ENCODE data around the gene GRID2.

The GRID2 gene

GRCh38 chr4:93127489-93127888 lies 823.7 kb downstream of the GRID2 start:
- Mint-ChIP-seq H3K27ac (no peak overlapping the region), H3K36me3 (no peaks in the 10 kb centered on the region), H3K4me3 (no peak overlapping the region), H3K4me1 (no peaks in the 10 kb centered on the region), H3K27me3 (no peaks in the 10 kb centered on the region), H3K9me3 (no peaks in the 10 kb centered on the region)
- no peak for ATAC-seq

GRCh38 chr4:93132631-93133030 lies 828.9 kb downstream of the GRID2 start:
- Mint-ChIP-seq H3K9me3 (no peaks in the 10 kb centered on the region), H3K36me3 (no peaks in the 10 kb centered on the region), H3K4me3 (no peak overlapping the region), H3K27ac (no peak overlapping the region), H3K27me3 (no peaks in the 10 kb centered on the region), H3K4me1 (no peaks in the 10 kb centered on the region)
- no peak for ATAC-seq

DNA sequence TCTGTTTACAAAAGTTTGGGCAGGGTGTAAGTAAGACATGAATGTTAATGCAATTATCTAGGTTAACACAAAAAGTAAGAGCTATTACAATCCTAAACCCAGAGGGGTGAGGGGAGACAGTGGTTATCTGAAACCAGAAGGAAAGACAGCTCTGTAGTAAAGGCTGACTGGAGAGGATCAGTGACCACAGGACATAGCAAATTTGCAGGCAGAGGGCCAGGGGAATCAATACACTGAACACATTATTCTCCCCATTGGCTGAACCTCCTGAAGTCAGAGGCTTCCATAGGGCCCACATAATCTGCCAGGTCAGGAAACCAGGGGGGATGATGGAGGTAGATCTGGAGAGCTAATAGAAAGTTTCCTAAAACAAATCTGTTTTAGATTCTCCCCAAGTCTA lies 835.4 kb downstream of the GRID2 start:
- ATAC-seq: no peak
- Mint-ChIP-seq H3K27ac (no peak overlapping the region), H3K4me1 (no peaks in the 10 kb centered on the region), H3K9me3 (no peaks in the 10 kb centered on the region), H3K27me3 (no peaks in the 10 kb centered on the region), H3K4me3 (no peak overlapping the region), H3K36me3 (no peaks in the 10 kb centered on the region)

DNA sequence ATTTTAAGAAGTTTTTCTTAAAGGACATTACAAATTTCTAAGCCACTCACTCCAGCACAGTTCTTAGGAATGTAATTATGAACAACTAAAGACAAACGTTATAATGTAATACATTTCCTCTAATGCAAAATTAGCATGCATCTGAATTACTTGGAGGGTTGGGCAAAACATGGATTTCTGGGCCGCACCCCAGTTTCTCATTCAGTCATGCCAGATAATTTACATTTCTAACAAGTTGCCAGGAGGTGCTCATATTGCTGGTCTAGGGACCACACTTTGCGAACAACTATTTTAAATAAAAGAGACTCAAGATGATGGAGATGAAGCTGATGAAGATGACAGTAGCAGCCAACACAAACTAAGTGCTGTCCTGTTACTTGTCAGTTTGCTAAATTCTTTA lies 840.1 kb downstream of the GRID2 start:
- peaks cover 2% of the 10 kb centered on the region for H3K9me3 Mint-ChIP-seq
- ATAC-seq: no peak
- no peaks in the 10 kb centered on the region for H3K36me3 Mint-ChIP-seq
- no peak overlapping the region for H3K27ac Mint-ChIP-seq
- H3K27me3 Mint-ChIP-seq: no peaks in the 10 kb centered on the region
- H3K4me1 Mint-ChIP-seq: no peaks in the 10 kb centered on the region
- no peak overlapping the region for H3K4me3 Mint-ChIP-seq

DNA sequence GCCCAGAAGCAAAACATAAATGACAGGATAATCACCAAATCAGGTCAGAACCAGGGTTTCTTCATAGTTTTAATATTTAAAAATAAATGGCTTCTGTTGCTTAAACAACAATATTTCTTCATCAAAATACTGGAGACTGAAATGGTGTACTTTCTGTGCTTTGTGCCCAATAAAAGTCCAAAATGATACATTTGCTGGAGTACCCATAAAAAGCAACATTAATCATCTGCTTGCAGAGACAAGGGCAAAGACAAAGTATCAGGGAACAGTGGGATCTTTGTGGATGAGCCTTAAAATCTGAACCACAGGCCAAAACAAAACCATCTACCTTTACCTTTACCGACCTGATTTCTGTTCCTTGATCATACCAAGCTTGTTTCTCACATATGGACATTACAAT lies 840.9 kb downstream of the GRID2 start:
- H3K9me3 Mint-ChIP-seq: peaks cover 2% of the 10 kb centered on the region
- ATAC-seq: no peak
- H3K27me3 Mint-ChIP-seq: no peaks in the 10 kb centered on the region
- no peak overlapping the region for H3K27ac Mint-ChIP-seq
- H3K4me3 Mint-ChIP-seq: no peak overlapping the region
- no peaks in the 10 kb centered on the region for H3K4me1 Mint-ChIP-seq
- no peaks in the 10 kb centered on the region for H3K36me3 Mint-ChIP-seq

DNA sequence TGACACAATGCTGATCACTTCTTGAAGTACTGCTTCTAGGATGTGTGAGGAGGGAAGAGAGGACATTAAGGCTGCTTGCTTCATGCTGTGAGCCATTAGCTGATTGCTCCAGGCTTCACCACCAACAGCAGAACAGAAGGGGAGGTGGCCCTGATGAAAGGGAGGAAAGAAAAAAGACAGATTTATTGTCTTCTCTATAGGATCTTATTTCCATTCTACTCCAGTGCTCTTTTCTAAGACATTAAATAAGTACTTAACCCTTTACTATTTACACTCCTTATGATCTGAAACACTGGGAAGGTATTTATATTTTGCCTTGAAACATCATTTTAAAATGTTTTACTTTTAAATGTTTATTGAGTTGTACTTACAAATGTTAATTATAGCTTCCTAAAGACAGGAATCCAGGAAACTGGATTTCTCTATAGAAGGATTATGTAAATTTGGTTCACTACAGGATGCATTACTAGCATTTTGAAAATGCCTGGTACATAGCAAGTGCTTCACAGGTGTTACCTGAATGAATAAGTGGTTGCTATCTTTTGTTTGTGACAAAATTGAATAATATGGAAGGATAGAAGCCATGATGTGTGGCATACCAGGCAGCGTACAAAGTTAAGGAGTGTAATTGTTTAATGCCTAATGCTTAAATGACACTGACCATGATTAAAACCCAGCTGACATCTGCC lies 843.9 kb downstream of the GRID2 start:
- Mint-ChIP-seq H3K9me3 (peaks cover 2% of the 10 kb centered on the region), H3K27ac (no peak overlapping the region), H3K4me1 (no peaks in the 10 kb centered on the region), H3K4me3 (no peak overlapping the region), H3K36me3 (no peaks in the 10 kb centered on the region), H3K27me3 (no peaks in the 10 kb centered on the region)
- ATAC-seq: no peak

DNA sequence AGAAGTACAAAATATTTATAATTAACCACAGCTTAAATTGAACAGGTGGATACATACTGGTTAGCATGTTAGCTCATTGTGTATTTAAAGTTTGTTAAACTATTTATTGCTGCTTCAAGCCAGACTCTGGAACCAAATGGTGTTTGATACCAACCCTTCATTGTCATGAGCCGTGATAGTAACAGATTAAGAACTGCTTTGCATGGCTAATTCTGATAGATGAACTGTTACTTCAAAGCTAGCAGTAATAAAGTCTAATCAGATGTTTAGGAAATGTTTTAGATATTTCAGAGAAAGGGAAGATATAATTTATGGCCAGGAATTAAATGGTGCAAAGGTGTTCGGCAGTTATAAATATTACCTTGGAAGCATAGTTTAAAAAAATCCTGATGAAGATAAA lies 848.7 kb downstream of the GRID2 start:
- H3K36me3 Mint-ChIP-seq: no peaks in the 10 kb centered on the region
- H3K27ac Mint-ChIP-seq: no peak overlapping the region
- H3K4me3 Mint-ChIP-seq: no peak overlapping the region
- no peak for ATAC-seq
- peaks cover 3% of the 10 kb centered on the region for H3K9me3 Mint-ChIP-seq
- no peaks in the 10 kb centered on the region for H3K4me1 Mint-ChIP-seq
- no peaks in the 10 kb centered on the region for H3K27me3 Mint-ChIP-seq

DNA sequence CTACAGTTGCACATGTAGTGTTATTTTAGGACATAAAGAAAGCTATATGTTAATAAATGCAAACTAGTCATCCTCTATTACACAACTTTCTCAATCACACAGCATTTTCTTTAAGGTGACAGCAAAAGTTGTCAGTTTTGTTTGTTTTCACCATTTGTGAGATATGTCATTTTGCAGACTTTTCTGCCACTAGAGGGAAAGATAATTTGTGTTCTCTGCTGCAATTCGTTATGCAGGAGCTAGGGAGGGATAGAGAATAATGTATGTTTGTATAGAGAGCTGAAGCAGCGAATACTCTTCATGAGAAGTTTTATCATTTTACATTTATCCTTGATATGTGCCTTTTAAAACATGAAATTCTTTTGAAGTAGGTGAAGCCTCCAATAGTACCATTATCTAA lies 854.2 kb downstream of the GRID2 start:
- peaks cover 3% of the 10 kb centered on the region for H3K9me3 Mint-ChIP-seq
- no peaks in the 10 kb centered on the region for H3K36me3 Mint-ChIP-seq
- no peak overlapping the region for H3K27ac Mint-ChIP-seq
- H3K4me1 Mint-ChIP-seq: no peaks in the 10 kb centered on the region
- H3K27me3 Mint-ChIP-seq: no peaks in the 10 kb centered on the region
- H3K4me3 Mint-ChIP-seq: no peak overlapping the region
- no peak for ATAC-seq

GRCh38 chr4:93168053-93168452 lies 864.3 kb downstream of the GRID2 start:
- no peak for ATAC-seq
- H3K4me1 Mint-ChIP-seq: no peaks in the 10 kb centered on the region
- H3K9me3 Mint-ChIP-seq: no peaks in the 10 kb centered on the region
- H3K4me3 Mint-ChIP-seq: no peak overlapping the region
- no peaks in the 10 kb centered on the region for H3K27me3 Mint-ChIP-seq
- no peaks in the 10 kb centered on the region for H3K36me3 Mint-ChIP-seq
- no peak overlapping the region for H3K27ac Mint-ChIP-seq

- Mint-ChIP-seq H3K27ac (no peak overlapping the region), H3K36me3 (no peaks in the 10 kb centered on the region), H3K9me3 (no peaks in the 10 kb centered on the region), H3K4me3 (no peak overlapping the region), H3K27me3 (no peaks in the 10 kb centered on the region), H3K4me1 (no peaks in the 10 kb centered on the region)
- ATAC-seq: no peak
Measured at GRCh38 chr4:93169966-93170365, 866.2 kb downstream of the GRID2 start.

DNA sequence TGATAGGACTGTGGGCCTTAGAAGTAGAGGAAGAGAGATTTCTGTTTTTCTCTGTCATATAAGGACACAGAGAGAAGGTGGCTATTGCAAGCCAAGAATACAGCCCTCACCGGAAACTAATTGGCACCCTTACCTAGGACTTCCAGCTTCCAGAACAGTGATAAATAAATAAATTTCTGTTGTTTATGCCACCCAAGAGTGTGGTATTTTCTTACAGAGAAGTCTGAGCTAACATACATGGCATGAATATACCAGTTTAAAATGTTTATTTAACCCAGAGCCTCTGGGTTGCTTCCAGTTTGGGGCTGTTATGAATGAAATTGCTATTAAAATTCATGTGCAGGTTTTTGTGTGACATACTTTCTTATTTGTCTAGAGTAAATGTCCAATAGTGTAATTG lies 870.8 kb downstream of the GRID2 start:
- no peaks in the 10 kb centered on the region for H3K36me3 Mint-ChIP-seq
- H3K27me3 Mint-ChIP-seq: no peaks in the 10 kb centered on the region
- H3K9me3 Mint-ChIP-seq: no peaks in the 10 kb centered on the region
- no peaks in the 10 kb centered on the region for H3K4me1 Mint-ChIP-seq
- no peak for ATAC-seq
- H3K27ac Mint-ChIP-seq: no peak overlapping the region
- H3K4me3 Mint-ChIP-seq: no peak overlapping the region

GRCh38 chr4:93178279-93178678 lies 874.5 kb downstream of the GRID2 start:
- Mint-ChIP-seq H3K27me3 (no peaks in the 10 kb centered on the region), H3K4me3 (no peak overlapping the region), H3K27ac (no peak overlapping the region), H3K4me1 (no peaks in the 10 kb centered on the region), H3K9me3 (peaks cover 3% of the 10 kb centered on the region), H3K36me3 (no peaks in the 10 kb centered on the region)
- no peak for ATAC-seq

DNA sequence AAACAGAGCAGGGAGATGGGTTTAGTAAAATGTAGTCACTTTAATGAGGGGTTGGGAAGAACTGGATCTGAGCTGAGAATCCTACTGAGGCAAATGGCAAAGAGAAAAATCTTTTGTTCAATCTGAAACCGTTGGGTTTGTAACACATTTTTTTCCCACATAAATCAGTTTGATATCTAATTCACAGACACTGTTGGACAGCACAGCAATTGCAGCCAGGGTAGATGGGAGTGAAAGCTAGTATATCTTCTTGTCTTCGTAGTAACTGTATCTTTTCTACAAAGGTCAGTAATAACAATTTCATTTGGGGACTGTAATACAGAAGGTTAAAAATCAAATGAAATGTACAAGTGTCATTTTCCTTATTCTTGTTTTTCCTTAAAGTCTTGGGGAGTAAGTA lies 875.3 kb downstream of the GRID2 start:
- no peak overlapping the region for H3K27ac Mint-ChIP-seq
- peaks cover 3% of the 10 kb centered on the region for H3K9me3 Mint-ChIP-seq
- no peaks in the 10 kb centered on the region for H3K27me3 Mint-ChIP-seq
- H3K4me1 Mint-ChIP-seq: no peaks in the 10 kb centered on the region
- H3K36me3 Mint-ChIP-seq: no peaks in the 10 kb centered on the region
- H3K4me3 Mint-ChIP-seq: no peak overlapping the region
- no peak for ATAC-seq

GRCh38 chr4:93182722-93183121 lies 879.0 kb downstream of the GRID2 start:
- Mint-ChIP-seq H3K27me3 (no peaks in the 10 kb centered on the region), H3K4me3 (no peak overlapping the region), H3K27ac (no peak overlapping the region), H3K4me1 (no peaks in the 10 kb centered on the region), H3K9me3 (peaks cover 3% of the 10 kb centered on the region), H3K36me3 (no peaks in the 10 kb centered on the region)
- ATAC-seq: no peak

DNA sequence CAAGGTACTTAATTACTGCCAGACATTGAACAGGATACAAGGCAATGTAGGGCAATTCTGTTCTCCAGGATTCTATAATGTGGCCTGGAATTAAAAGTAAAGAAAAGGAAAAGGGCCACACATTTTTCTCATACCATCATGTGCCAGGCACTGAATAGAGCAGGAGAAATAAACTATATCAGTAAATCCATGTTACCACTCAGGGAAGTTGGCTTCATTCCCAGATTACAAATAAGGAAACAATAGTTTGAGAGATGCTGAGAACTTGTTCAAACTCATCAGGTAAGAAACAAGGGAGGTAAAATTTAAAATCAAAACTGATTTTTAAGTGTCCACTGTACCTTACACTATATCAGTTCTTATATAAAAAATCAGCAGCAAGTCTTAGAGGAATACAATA lies 879.8 kb downstream of the GRID2 start:
- Mint-ChIP-seq H3K9me3 (peaks cover 3% of the 10 kb centered on the region), H3K4me1 (no peaks in the 10 kb centered on the region), H3K27ac (no peak overlapping the region), H3K4me3 (no peak overlapping the region), H3K27me3 (no peaks in the 10 kb centered on the region), H3K36me3 (no peaks in the 10 kb centered on the region)
- ATAC-seq: no peak

DNA sequence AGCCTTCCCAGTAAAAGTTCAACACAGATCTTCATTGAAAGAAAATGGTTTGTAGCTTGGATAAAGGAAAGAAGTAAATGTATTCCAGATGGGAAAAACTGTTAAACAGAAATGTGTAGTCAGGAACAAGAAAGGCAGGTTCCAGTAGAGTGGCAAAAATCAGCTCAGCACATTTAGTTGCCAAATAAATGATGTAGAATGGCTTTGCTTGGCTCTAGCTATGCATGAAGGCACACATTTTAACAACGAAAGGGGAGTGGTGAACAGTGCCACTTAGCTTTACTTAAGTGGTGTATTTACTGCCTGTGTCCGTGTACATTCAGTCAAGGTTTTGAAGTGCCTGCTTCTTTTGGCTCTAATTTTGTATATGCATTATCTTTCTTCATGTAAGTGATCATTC lies 880.3 kb downstream of the GRID2 start:
- no peak overlapping the region for H3K27ac Mint-ChIP-seq
- ATAC-seq: no peak
- no peaks in the 10 kb centered on the region for H3K27me3 Mint-ChIP-seq
- H3K9me3 Mint-ChIP-seq: peaks cover 3% of the 10 kb centered on the region
- no peak overlapping the region for H3K4me3 Mint-ChIP-seq
- no peaks in the 10 kb centered on the region for H3K36me3 Mint-ChIP-seq
- H3K4me1 Mint-ChIP-seq: no peaks in the 10 kb centered on the region

- no peaks in the 10 kb centered on the region for H3K9me3 Mint-ChIP-seq
- no peak overlapping the region for H3K4me3 Mint-ChIP-seq
- H3K27ac Mint-ChIP-seq: no peak overlapping the region
- no peaks in the 10 kb centered on the region for H3K36me3 Mint-ChIP-seq
- ATAC-seq: no peak
- no peaks in the 10 kb centered on the region for H3K4me1 Mint-ChIP-seq
- no peaks in the 10 kb centered on the region for H3K27me3 Mint-ChIP-seq
Measured at GRCh38 chr4:93186846-93187245, 883.1 kb downstream of the GRID2 start.

Measured in stimulated activated memory B cell treated with anti-CD40 and anti-IgM and Interleukin-4, amounts not matched to agents 10 μg/mL and 1 μg/mL and 100 μg/mL, for 72 hours (primary cell).